A549 treated with ZK216348 at 1 μM for 4 hours (cell line): ENCODE results near the gene MIF4GD. TPM values are rescaled to one million over a fixed set of nuclear protein-coding genes. Genes with fewer than 3 reads are reported as not detected.

Experiments
- total RNA-seq: library from RNA; stranded (reverse); fragments of 200-300 nt; extraction: Qiagen RNA extraction; gene quantifications from 5 replicates; pipeline ENCODE4 v1.2.3, GENCODE V29; 2022; ENCODE audit warnings: low read depth

The MIF4GD gene, protein sequence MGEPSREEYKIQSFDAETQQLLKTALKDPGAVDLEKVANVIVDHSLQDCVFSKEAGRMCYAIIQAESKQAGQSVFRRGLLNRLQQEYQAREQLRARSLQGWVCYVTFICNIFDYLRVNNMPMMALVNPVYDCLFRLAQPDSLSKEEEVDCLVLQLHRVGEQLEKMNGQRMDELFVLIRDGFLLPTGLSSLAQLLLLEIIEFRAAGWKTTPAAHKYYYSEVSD
- total RNA-seq, result 31.3 to 40.8 TPM (median 37.9 TPM) in 5 replicates

GRCh38 chr17:75270966-75271232 is at the start of gene MIF4GD:
Gene MIF4GD, minus strand, starts transcription at chr17:75271231. Its CDS starts 1,036 bp downstream, at chr17:75270195.

DNA sequence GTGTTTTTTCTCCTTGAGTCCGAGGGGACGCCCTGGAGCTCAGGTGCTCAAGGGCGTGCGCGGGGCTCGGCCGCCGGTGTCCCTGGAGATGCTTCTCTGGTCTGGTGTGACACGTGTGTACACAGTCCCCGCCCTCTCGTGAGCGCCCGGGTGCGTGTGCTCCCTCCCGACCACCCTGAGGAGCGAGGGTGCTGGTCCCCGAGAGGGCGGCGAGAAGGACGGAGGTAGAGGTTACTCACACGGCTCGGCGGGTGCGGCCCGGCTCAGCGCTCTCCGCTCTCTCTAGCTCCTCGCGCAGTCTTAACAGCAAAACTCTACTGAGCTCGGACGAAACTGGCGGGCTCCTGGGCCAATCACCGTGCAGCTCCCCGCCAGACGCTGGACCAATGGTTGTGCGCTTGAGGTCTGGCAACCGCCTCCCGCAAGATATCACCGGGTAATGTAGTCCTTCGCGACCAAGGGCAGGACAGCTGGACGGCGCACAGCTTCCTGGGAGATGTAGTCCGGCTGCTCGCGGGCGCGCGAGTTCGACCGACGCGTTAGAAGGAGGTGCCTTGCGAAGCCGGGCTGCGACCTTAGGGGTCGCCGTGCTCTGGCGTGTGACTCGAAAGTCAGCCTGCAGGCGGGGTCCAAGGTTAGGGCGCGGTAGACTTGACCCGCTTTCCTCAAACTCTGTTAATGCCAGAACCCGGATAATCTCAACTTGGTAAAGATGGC is 18.2 kb upstream of the MIF4GD start, which contains the start of gene SLC25A19:
Gene SLC25A19, minus strand, starts transcription at position 319 of the 717 bp plus-strand sequence. CDS start 2,669 bp downstream, outside the sequence.

DNA sequence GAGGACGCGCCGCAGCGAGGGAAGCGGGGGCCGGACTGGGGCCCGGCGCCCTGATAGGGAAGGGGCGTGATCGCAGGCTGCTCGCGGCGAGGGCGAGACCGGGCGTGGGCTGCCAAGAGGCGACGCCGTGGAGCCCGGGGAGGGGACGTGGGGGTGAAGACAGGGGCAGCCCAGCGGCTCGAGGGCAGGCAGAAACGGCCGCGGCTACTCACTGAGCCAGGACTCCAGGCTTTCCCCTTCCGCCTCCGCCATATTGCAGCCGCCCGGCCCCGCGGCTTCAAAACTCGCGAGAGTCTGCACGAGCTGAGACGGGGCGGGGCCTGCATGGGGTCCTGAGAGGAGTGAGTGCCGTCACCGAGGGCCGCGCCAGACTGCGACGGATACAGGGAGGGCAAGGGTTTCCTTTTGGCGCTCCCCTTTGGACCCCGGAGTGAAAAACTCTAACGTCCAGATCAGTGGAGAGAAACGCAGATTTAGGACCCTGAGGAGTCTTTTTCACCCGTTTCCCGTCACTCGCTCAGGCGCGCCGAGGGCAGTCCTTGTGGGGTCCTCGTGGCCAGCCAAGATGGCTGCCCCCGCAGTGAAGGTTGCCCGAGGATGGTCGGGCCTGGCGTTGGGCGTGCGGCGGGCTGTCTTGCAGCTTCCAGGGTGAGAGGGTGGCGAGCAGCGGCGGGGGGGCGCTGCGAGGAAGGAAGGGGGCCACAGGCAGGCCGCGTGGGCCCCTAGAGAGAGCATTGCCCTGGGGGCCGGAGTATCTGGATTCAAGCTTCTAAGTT is 9.5 kb downstream of the MIF4GD start, which contains the start of the genes GGA3 and MRPS7:
Gene GGA3, minus strand, starts transcription at position 271 of the 776 bp plus-strand sequence. Its CDS starts 19 bp downstream, at position 252.
Gene MRPS7, plus strand, starts transcription at position 544 of the 776 bp plus-strand sequence. Its CDS starts 22 bp downstream, at position 566.

Other genes with a start within 250 kb of the MIF4GD start
- 453 to 615 TPM (median 486 TPM) in 5 replicates for gene ATP5PD, start 224.3 kb downstream of the MIF4GD start, total RNA-seq
- 26.4 to 33.7 TPM (median 30.7 TPM) in 5 replicates for gene KCTD2, start 224.0 kb downstream of the MIF4GD start, total RNA-seq
- 16.8 to 35.9 TPM (median 29.7 TPM) in 5 replicates for gene SLC16A5, start 183.3 kb downstream of the MIF4GD start, total RNA-seq
- 17.4 to 21.8 TPM (median 18.7 TPM) in 5 replicates for gene ARMC7, start 161.3 kb downstream of the MIF4GD start, total RNA-seq
- 82.9 to 136 TPM (median 131 TPM) in 5 replicates for gene NT5C, start 139.5 kb downstream of the MIF4GD start, total RNA-seq
- gene JPT1, start 116.7 kb downstream of the MIF4GD start, total RNA-seq, result 675 to 933 TPM (median 796 TPM) in 5 replicates
- gene SUMO2, start 88.3 kb downstream of the MIF4GD start, total RNA-seq, result 296 to 622 TPM (median 397 TPM) in 5 replicates
- gene NUP85, start 65.6 kb downstream of the MIF4GD start, total RNA-seq, result 102 to 109 TPM (median 103 TPM) in 5 replicates
- 25.1 to 35.6 TPM (median 29.2 TPM) in 5 replicates for gene GGA3, start 9.6 kb downstream of the MIF4GD start, total RNA-seq
- 143 to 181 TPM (median 173 TPM) in 5 replicates for gene MRPS7, start 9.4 kb downstream of the MIF4GD start, total RNA-seq
- 13.9 to 20.3 TPM (median 18.8 TPM) in 5 replicates for gene SLC25A19, start 18.2 kb upstream of the MIF4GD start, total RNA-seq
- 93.8 to 101 TPM (median 94.7 TPM) in 5 replicates for gene GRB2, start 134.4 kb upstream of the MIF4GD start, total RNA-seq
- 27.0 to 55.8 TPM (median 51.6 TPM) in 5 replicates for gene TMEM94, start 185.4 kb upstream of the MIF4GD start, total RNA-seq
- gene CASKIN2, start 244.3 kb upstream of the MIF4GD start, total RNA-seq, result 7.2 to 12.1 TPM (median 11.0 TPM) in 5 replicates
- gene TSEN54, start 245.3 kb upstream of the MIF4GD start, total RNA-seq, result 23.5 to 45.7 TPM (median 41.5 TPM) in 5 replicates